HepG2 (cell line): ENCODE results near the gene ANKRD42. TPM values are rescaled to one million over a fixed set of nuclear protein-coding genes. Genes with fewer than 3 reads are reported as not detected.

Experiments used
- BATF2 ChIP-seq: sonication (generic); formaldehyde crosslinking; IDR thresholded peaks from 2 replicates; pipeline ENCODE4 v1.8.0; 2022; ENCODE audit warnings: mild to moderate bottlenecking, missing genetic modification reagents, moderate library complexity
- GATAD2A ChIP-seq: IDR thresholded peaks from 2 replicates; pipeline ENCODE4 v1.6.1; 2016
- KDM3A ChIP-seq: IDR thresholded peaks from 2 replicates; pipeline ENCODE4 v1.6.1; 2018; ENCODE audit warnings: low read depth, missing compliant biosample characterization
- KDM4B ChIP-seq: sonication (generic); formaldehyde crosslinking; IDR thresholded peaks from 2 replicates; pipeline ENCODE4 v1.4.0; 2020; ENCODE audit warnings: missing genetic modification reagents
- MBD4 ChIP-seq: IDR thresholded peaks from 2 replicates; pipeline ENCODE4 v1.6.1; 2012; ENCODE audit warnings: low read length, inconsistent platforms, borderline replicate concordance
- SIN3B ChIP-seq: fragments of 150-350 bp; IDR thresholded peaks from 2 replicates; pipeline ENCODE4 v1.6.1; 2014; ENCODE audit warnings: low read length
- SNAPC2 ChIP-seq: sonication (generic); formaldehyde crosslinking; IDR thresholded peaks from 2 replicates; pipeline ENCODE4 v1.8.1; 2022; ENCODE audit warnings: mild to moderate bottlenecking, missing genetic modification reagents
- ZBTB14 ChIP-seq: sonication (generic); formaldehyde crosslinking; IDR thresholded peaks from 2 replicates; pipeline ENCODE4 v1.4.0; 2020; ENCODE audit warnings: missing genetic modification reagents
- ZIK1 ChIP-seq: sonication (generic); formaldehyde crosslinking; IDR thresholded peaks from 2 replicates; pipeline ENCODE4 v1.5.0; 2020; ENCODE audit warnings: mild to moderate bottlenecking, low read depth, missing genetic modification reagents, borderline replicate concordance
- ZNF274 ChIP-seq: sonication (generic); formaldehyde crosslinking; IDR thresholded peaks from 2 replicates; pipeline ENCODE4 v1.5.1; 2020; ENCODE audit warnings: mild to moderate bottlenecking, missing genetic modification reagents
- ZNF367 ChIP-seq: sonication (generic); formaldehyde crosslinking; IDR thresholded peaks from 2 replicates; pipeline ENCODE4 v1.4.0; 2020; ENCODE audit warnings: missing genetic modification reagents, borderline replicate concordance
- ZNF574 ChIP-seq: sonication (generic); formaldehyde crosslinking; IDR thresholded peaks from 2 replicates; pipeline ENCODE4 v1.4.0; 2020; ENCODE audit warnings: missing genetic modification reagents
- ZNF768 ChIP-seq: sonication (generic); formaldehyde crosslinking; IDR thresholded peaks from 2 replicates; pipeline ENCODE4 v1.4.0; 2020; ENCODE audit warnings: missing genetic modification reagents
- ZNF775 ChIP-seq: sonication (generic); formaldehyde crosslinking; IDR thresholded peaks from 2 replicates; pipeline ENCODE4 v1.4.0; 2020; ENCODE audit warnings: missing genetic modification reagents, mild to moderate bottlenecking, moderate library complexity, borderline replicate concordance
- ZNF839 ChIP-seq: sonication (generic); formaldehyde crosslinking; IDR thresholded peaks from 2 replicates; pipeline ENCODE4 v1.4.0; 2020; ENCODE audit warnings: missing genetic modification reagents, mild to moderate bottlenecking, borderline replicate concordance
- ZNF850 ChIP-seq: sonication (generic); formaldehyde crosslinking; conservative IDR thresholded peaks from 2 replicates; pipeline ENCODE4 v1.9.0; 2021; ENCODE audit warnings: mild to moderate bottlenecking, missing genetic modification reagents
- polyA plus RNA-seq, 8 experiments: library from polyadenylated mRNA; depleted of rRNA in 3 of 8; stranded (reverse) in 7 of 8; unstranded in 1 of 8; fragments of >200 nt; fragmentation: Illumina TruSeq in 4 of 8; extraction: Trizol in 4 of 8; gene quantifications; 2 replicates each; pipeline versions ENCODE4 v1.2.1 to v1.2.3, GENCODE V29; 2011 to 2016; ENCODE audit warnings: low read depth in 4 of 8, missing spikeins in 1 of 8, mixed read lengths in 1 of 8; ENCODE audit not compliant: insufficient read depth in 1 of 8
- total RNA-seq, 5 experiments: library from RNA; depleted of rRNA; stranded (reverse); fragments of >200 nt; fragmentation: Illumina TruSeq; extraction: Trizol; gene quantifications; 2 replicates each; pipeline ENCODE4 v1.2.3, GENCODE V29; 2016; ENCODE audit warnings: low read depth in 1 of 5
- TF ChIP-seq, protein P1 (sequence below): IDR thresholded peaks from 2 replicates; pipeline ENCODE4 v1.6.1; 2016; ENCODE audit warnings: low read depth, control low read depth
- TF ChIP-seq, protein P2 (sequence below): IDR thresholded peaks from 2 replicates; pipeline ENCODE4 v1.6.1; 2016; ENCODE audit warnings: mild to moderate bottlenecking, missing biosample characterization, missing genetic modification reagents

The ANKRD42 gene
- total and polyA plus RNA-seq, 2 of the 13 experiments (the other 11 are each of a cell fraction or from before 2014, with no cell fraction given) = 2.2 to 3.7 TPM

DNA sequence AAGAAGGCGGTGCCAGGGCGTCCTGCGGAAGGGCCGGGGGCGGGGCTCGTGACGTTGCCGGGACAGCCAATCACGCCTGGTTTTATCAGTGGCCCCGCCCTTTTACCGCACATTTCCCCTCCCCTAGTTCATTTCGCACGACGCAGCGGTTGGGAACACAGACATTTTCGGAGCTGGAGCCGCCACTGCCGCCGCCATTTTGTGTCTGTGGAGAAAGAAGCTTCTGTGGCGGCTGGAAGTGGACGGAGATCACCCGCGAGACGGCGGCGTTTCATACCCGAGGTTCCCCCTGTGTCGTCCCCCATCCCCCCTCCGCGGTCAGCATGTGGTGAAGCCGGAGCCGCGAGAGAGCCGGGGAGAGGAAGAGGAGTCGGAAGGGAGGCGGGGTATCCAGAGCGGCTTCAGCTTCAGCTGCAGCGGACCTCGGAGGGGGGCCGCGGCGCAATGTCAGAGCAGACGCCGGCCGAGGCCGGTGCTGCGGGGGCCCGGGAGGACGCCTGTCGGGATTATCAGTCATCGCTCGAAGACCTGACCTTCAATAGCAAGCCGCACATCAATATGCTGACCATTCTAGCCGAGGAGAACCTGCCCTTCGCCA, 36.4 kb upstream of the ANKRD42 start, which contains the start of gene PCF11 (continued):
- TF ChIP-seq KDM4B (CRISPR knock-in tag) (peak; percentile 95), ZBTB14 (no peak), ZNF775 (CRISPR knock-in tag) (no peak), SIN3B (no peak), ZIK1 (no peak), BATF2 (CRISPR knock-in tag) (peak; percentile 52; the same call in 1 of the 2 replicates), ZNF274 (CRISPR knock-in tag) (peak; percentile 70), GATAD2A (CRISPR knock-in tag) (no peak; the same call in 1 of the 2 replicates), SNAPC2 (CRISPR knock-in tag) (no peak), ZNF574 (CRISPR knock-in tag) (peak; percentile 72), KDM3A (CRISPR knock-in tag) (0 out of 2 replicates have a peak, but pooled peaks have one; percentile 57), ZNF839 (CRISPR knock-in tag) (no peak), ZNF850 (CRISPR knock-in tag) (no peak), ZNF367 (CRISPR knock-in tag) (no peak), ZNF768 (CRISPR knock-in tag) (peak; percentile 51; the same call in 1 of the 2 replicates), MBD4 (no peak)
- TF ChIP-seq, protein P1, sequence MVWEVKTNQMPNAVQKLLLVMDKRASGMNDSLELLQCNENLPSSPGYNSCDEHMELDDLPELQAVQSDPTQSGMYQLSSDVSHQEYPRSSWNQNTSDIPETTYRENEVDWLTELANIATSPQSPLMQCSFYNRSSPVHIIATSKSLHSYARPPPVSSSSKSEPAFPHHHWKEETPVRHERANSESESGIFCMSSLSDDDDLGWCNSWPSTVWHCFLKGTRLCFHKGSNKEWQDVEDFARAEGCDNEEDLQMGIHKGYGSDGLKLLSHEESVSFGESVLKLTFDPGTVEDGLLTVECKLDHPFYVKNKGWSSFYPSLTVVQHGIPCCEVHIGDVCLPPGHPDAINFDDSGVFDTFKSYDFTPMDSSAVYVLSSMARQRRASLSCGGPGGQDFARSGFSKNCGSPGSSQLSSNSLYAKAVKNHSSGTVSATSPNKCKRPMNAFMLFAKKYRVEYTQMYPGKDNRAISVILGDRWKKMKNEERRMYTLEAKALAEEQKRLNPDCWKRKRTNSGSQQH (CRISPR knock-in tag) = peak; percentile 64; the same call in 1 of the 2 replicates
- TF ChIP-seq, protein P2, sequence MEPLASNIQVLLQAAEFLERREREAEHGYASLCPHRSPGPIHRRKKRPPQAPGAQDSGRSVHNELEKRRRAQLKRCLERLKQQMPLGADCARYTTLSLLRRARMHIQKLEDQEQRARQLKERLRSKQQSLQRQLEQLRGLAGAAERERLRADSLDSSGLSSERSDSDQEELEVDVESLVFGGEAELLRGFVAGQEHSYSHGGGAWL (CRISPR knock-in tag) = peak; percentile 32
